ENCODE measurements around the gene TOR4A.
"Not testable (repeated sequence)": the region's sequence is repeated elsewhere in the genome, so short reads cannot be mapped to it uniquely, and the experiment has no call there.

TOR4A gene

GRCh38 chr9:137237759-137238726, 39.5 kb upstream of the TOR4A start:
- DNase-seq (ENCODE audit: low read depth) = no peak

- not testable (repeated sequence) for DNase-seq (ENCODE audit: low read depth)
Measured at GRCh38 chr9:137239541-137240200, 37.9 kb upstream of the TOR4A start.

DNA sequence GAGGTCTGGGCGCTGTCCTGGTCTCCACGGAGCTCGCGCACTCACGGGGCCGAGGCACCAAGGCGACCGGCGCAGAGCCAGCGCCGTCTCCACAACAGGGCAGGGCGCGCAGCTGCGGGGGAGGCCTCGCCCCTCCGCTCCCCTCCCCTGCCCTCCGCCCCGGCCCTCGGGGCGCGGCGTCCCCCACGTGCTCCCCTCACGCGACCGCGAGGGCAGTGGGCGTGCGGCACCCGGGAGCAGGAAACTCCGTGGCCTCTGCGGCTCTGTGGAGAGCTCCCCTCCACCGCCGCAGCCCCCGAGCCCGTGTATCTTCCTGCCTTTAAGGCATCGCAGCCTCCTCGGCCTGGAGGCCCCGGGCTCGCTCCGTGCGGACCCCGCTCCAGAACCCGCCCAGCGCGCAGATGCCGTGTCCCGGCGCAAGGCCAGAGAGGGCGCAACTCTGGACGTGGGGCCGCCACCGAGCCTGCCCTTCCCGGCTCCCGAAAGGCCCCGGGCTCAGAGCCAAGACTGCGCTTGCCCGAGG, 37.1 kb upstream of the TOR4A start:
- peak; percentile 62 for DNase-seq (ENCODE audit: low read depth)

- DNase-seq (ENCODE audit: low read depth) = peak; percentile 95
Measured at GRCh38 chr9:137240841-137241489, 36.6 kb upstream of the TOR4A start, which contains the start of gene TUBB4B. TUBB4B (plus strand) TSS chr9:137241287; CDS start chr9:137241361, 74 bp downstream.

DNA sequence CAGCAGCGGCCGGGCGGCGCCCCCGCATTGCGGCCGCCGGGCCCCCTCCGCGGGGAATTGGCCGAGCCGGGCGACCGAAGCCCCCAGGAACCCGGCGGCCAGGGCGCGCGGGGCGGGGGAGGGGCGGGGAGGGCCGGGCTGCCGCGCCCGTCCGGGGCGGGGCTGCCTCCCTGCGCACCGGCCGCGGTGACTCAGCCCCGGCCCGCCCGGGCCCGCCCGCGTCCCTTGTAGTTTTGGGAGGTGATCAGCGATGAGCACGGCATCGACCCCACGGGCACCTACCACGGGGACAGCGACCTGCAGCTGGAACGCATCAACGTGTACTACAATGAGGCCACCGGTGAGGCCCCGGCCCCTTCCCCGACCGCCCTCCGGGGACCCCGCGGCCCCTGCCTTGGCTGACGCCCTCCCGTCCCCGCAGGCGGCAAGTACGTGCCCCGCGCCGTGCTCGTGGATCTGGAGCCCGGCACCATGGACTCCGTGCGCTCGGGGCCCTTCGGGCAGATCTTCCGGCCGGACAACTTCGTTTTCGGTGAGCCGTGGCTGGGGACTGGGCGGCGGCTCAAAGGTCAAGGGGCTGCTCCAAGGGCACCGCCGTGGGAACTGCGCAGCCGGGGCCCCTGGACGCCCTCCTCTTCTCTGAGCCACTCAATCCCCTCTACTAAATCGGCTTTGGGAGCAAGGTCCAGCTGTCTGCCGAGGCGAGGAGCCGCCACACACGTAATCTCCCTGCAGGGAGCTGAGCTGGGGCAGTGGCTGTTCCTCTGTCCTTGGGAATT, 35.8 kb upstream of the TOR4A start:
- DNase-seq (ENCODE audit: low read depth) = peak; percentile 71

GRCh38 chr9:137242269-137243203, 35.0 kb upstream of the TOR4A start:
- no peak for DNase-seq (ENCODE audit: low read depth)

- not testable (repeated sequence) for DNase-seq (ENCODE audit: low read depth)
Measured at GRCh38 chr9:137243266-137243625, 34.3 kb upstream of the TOR4A start.

- DNase-seq (ENCODE audit: low read depth) = no peak
Measured at GRCh38 chr9:137243626-137244485, 33.7 kb upstream of the TOR4A start.

DNA sequence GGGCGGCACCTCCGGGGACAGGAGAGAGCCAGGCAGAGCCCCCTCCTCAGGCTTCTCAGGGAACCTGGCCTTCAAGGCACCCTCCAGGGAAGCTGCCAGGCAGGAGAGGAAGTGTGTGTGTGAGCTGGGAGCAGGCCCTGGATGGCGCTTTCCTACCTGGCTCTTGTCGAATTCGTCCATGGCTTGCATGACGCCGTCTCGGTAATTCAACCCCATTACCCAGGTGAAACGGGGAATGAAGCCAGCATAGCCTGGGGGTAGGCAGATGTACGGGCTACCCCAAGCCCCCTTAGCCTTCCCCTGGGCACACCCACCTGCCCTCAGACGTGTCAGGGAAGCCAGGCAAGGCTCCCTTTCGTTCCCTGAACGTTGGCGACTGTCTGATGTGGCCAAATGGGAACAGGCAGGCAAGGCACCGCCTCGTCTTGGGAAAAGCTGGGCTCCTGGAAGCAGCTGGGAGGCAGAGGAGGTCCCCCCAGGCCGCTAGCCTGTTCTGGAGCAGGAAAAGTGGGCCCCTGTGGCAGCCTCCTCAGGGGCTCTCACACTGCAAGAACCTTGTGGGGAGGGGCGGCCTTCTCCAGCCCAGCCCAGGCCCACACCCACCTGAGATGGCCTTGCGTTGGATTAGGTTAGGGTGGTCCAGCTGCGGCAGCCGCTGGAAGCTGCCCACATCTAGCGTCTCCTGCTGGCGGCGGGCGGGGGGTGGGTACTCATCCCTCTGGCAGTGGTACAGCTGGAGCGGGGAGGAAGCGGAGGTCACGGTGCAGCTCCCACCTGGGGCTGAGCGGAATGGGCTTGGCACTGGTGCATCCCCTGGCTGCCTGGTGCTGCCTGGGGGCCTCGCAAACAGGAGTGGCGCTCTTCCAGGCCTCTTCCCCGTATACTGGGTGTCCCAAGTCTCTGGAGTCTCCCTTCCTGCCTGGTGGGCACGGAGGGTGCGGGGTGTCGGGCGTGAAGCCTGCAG, 32.8 kb upstream of the TOR4A start:
- no peak for DNase-seq (ENCODE audit: low read depth)

DNA sequence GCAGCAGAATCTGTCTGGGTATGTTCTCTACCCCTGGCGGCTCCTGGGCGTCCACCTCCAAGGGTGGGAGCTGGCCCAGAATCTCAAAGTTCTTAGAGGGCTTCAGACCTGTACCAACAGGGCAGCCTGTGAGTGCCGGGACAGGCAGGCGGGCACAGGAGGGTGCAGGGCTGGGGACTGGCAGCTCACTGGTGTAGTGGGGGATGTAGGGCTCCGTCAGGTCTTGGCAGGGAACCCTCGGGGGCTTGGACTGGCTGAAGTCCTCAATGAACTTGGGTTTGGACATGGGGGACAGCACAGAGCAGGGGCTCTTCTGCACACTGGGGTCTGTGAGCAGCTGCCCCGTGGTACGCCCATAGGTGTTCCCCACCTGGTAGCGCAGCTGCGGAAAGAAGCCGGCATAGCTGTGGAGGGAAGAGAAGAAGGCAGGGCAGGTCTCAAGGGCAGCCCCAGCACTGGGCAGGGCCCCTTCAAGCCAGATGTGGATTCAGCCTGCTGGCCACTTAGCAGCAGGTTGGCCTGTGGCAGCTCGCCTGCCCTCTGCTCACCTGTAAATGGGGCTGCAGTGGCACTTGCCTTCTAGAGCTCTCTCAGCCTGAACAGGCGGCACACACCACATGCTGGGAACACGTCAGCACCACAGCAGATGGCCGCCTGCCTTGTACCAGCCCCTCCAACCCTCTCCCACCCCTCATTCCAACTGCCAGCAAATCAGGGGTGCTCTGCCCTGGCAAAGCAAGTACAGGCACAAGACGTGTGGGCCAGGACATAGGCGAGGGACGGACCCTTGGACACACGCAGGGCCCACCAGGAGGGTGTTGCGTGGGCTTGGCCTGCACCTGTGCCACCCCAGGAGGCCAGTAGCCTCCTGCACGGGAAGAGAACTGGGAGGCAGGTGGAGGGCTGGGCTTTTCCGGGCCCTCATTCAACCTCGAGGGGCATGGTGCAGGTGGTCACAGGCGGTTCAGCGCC, 31.8 kb upstream of the TOR4A start:
- DNase-seq (ENCODE audit: low read depth) = no peak

DNA sequence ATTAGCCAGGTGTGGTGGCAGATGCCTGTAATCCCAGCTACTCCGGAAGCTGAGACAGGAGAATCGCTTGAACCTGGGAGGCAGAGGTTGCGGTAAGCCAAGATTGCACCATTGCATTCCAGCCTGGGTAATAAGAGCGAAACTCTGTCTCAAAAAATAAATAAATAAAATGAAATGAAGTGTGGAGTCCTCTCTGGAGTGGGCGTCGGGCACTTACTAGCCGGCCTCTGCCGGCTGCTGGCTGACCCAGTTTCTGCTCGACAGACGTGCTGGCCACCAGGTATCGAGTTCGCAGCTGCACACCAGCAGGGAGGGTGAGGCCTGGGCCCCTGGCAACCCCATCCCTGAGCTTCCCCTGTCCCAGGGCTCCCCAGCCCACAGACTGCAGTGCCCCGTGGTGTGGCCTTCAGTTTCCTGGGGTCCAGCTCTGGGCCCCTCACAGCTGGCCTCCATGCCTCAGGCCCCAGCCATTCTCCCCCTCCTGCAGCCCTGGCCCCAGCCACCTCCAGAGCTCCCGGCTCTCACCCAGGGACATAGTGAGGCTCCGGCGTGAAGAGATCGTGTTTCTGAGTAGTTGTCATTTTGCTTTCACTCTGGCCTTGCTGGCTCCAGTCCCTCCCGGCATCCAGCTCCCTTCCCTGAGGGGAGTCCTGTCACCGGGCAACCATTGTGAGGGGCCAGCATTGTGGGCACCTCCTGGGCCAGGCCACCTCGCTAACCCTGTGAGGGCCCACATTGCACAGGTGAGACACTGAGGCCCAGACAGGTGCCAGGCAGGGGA, 30.2 kb upstream of the TOR4A start:
- DNase-seq (ENCODE audit: low read depth) = no peak

- no peak for DNase-seq (ENCODE audit: low read depth)
Measured at GRCh38 chr9:137247916-137248175, 29.7 kb upstream of the TOR4A start.

GRCh38 chr9:137250329-137251193, 27.0 kb upstream of the TOR4A start:
- DNase-seq (ENCODE audit: low read depth) = no peak

DNA sequence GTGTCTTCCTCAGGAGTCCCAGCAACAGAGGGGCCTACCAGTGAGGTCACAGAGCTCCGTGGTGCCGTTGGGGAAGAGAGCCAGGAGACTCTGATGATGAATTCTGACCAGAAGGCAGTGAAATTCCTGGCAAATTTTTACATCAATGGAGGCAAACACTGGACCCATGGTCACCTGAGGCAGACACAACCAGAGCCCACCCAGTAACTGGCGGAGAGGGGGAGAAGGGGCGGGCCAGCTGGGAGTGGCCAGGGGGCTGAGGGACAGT, 26.4 kb upstream of the TOR4A start, which contains the start of gene STPG3:
STPG3 (plus strand) TSS at position 93 of the 268 bp plus-strand sequence; CDS start at position 94, 1 bp downstream.
- no peak for DNase-seq (ENCODE audit: low read depth)

DNA sequence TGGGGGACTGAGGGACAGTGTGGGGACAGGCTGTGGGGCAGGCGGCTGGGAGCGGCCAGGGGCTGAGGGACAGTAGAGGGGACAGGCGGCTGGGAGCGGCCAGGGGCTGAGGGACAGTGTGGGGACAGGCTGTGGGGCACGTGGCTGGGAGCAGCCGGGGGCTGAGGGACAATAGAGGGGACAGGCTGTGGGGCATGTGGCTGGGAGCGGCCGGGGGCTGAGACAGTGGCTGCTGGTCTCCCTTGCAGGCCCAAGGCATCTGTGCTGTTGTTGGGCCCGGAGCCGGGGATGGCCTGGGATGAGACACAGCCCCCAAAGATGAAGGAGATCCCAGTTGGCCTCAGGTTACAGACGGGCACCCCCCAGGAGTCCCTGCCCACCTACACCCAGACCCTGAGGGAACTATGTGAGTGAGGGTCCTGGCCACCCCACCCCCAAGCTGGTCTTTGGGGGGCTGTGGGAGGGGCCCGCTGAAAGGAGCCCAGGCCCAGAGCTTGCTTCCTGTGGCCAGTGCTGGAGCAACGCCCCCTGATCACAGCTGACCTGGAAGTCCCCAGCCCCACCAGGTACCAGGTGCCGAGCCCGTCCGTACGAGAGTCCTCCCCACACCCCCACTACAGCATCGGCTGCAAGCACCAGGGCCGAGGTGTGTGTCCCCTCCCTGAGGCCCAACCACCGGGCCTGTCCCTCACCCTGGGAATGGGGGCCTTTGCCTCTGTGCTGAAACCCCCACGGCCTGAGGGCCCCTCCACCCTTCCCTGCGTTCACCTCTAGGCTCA, 25.8 kb upstream of the TOR4A start:
- DNase-seq (ENCODE audit: low read depth) = no peak

All from activated T-helper 1 cell treated with Interleukin-2 at 50 U/mL for 16 hours (primary cell).